HG03457 (cell line): ENCODE data around the gene CXCL8.
"Not testable (repeated sequence)": the region's sequence is repeated elsewhere in the genome, so short reads cannot be mapped to it uniquely, and the experiment has no call there.

Experiments used
- ATAC-seq: cut with Tn5 transposase; IDR thresholded peaks from one replicate; pipeline ENCODE4 v1.9.1; 2021; ENCODE audit warnings: moderate number of reproducible peaks; ENCODE audit not compliant: unreplicated experiment

Gene CXCL8

GRCh38 chr4:73742490-73743160, 2.3 kb downstream of the CXCL8 start:
- no peak for ATAC-seq

DNA sequence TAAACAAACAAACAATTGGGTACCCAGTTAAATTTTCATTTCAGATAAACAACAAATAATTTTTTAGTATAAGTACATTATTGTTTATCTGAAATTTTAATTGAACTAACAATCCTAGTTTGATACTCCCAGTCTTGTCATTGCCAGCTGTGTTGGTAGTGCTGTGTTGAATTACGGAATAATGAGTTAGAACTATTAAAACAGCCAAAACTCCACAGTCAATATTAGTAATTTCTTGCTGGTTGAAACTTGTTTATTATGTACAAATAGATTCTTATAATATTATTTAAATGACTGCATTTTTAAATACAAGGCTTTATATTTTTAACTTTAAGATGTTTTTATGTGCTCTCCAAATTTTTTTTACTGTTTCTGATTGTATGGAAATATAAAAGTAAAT, 2.9 kb downstream of the CXCL8 start:
- no peak for ATAC-seq

DNA sequence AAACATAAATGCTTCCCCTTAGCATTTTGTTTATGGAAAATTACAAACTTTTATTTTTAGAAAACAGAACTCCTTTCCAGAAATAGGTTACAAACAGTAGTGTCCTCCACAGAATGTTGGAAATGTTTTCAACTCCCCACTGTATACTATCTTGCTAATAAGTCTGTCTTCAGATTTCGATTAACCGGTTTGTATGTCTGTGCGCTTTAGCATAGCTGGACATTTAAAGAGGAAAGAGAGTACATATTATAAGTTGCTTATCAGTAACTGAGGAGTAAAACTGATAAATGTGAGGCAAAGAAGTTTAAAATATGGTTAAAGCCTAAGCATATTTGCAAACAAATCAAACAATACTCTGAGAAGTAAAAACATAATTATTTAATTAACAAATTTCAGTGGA, 3.4 kb downstream of the CXCL8 start:
- no peak for ATAC-seq

- ATAC-seq, result no peak
Observed at GRCh38 chr4:73744203-73744602, 3.8 kb downstream of the CXCL8 start.

DNA sequence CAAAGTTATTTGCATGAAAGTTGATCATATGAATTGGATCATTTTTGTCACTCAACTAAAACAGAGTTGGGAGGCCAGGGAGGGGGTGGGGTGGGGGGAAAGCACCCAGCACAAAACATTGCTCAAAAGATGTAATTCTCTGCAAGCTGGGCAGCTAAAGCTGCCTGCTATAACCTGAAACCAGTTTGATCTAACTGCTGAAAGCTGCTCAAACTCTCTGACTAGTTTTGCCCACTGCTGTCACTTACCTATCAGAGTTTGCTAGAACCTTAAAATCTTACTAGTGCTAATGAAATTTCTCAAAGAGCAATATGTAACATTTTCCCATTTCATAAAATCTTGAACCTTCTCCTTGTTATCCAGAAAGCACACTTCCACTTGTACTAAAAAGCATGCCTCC, 10.4 kb downstream of the CXCL8 start:
- ATAC-seq, result no peak

DNA sequence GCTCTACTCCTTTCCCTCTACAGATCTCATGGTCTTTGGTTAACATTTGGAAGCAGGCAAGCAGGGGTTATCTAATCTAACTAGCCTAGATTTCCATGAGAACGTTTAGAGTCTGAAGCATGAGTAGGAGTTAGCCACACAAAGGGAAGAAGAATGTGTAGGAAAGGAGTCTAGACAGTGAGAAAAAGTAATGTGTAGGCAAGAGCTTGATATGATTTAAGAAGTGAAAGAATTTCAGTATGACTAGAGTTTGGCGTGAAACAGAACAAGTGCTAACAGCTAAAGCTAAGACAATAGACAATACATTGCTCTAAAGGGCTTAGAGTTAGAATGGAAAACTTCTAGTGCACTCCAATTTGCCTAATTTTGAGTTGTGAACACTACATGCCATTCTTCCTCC, 10.8 kb downstream of the CXCL8 start:
- ATAC-seq, result no peak

DNA sequence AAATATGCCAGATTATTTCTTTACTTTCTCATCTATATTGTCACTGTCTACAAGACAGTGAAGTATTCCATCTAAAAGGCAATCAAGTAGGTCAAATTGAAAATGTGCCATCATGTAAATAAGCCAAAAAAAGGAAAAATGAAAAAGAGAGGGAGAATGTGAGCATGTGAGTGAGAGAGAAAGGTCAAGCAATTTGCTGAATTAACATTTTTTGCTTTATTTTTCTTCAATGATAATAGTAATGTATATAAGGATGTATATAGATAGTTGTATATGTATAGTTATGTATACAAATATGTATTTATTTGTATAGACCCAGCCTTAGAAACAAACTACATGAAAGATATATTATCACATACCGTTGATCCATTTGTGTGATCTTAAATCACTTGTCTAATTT, 11.5 kb downstream of the CXCL8 start:
- no peak for ATAC-seq

GRCh38 chr4:73752424-73752823, 12.1 kb downstream of the CXCL8 start:
- no peak for ATAC-seq

- no peak for ATAC-seq
Observed at GRCh38 chr4:73753215-73753614, 12.8 kb downstream of the CXCL8 start.

- ATAC-seq, result no peak
Observed at GRCh38 chr4:73754934-73755333, 14.6 kb downstream of the CXCL8 start.

GRCh38 chr4:73759357-73759756, 19.0 kb downstream of the CXCL8 start:
- no peak for ATAC-seq

DNA sequence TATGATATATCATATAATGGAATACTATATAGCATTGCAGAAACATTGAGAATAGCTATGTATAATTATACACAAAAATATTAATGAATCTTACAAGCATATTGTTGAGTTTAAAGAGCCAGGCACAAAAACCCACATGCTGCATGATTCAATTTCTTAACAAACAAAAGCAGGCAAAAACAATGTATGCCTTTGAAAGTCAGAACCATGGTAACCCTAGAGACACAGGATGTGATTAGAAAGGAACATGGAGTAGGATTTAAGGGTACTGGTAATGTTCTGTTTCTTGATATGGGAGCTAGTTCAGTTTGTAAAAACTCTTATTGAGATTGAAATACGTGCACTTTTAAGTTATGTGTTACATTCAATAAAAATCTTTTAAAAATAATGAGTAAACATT, 21.5 kb downstream of the CXCL8 start:
- ATAC-seq, result no peak

DNA sequence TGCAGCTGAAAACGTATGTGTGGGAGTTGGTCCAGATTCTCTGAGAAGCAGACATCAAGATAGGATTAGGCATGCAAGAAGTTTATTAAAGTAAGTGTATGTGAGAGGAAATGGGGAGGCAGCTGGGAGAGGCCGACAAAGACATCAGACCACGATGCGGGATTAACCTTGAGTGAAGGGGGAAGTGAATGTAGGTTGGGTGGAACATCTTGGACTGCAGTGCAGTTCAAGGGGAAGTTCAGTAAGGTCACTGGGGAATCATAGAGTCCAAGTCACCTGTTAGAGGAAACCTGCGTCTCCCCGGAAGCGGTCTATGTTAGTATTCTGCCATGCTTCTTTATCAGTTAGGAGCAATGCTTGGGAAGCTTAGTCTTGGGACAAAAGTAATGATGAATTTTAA, 22.0 kb downstream of the CXCL8 start:
- ATAC-seq, result peak; percentile 76

- ATAC-seq, result no peak
Observed at GRCh38 chr4:73763877-73764276, 23.5 kb downstream of the CXCL8 start.

GRCh38 chr4:73764513-73764912, 24.1 kb downstream of the CXCL8 start:
- no peak for ATAC-seq

- no peak for ATAC-seq
Observed at GRCh38 chr4:73765296-73765695, 24.9 kb downstream of the CXCL8 start.

DNA sequence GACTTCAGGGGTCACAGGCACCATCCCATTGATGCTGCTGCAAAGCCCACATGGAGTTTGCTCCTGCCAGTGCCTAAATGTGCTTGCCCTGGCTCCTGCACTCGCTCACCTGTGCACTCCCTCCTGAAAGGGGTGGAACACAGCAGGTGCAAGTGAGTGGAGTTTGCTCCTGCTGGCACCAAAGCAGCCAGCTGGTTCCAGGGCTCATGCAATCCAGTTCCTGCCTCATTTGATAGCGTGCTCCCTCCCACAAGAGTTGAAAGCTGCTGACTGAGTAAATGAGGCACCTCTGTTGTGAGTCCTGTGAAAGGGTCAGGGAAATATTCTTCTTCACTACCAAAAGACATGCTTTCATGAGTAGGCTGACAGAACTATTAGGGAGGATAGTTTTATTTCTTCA, 30.5 kb downstream of the CXCL8 start:
- no peak for ATAC-seq

DNA sequence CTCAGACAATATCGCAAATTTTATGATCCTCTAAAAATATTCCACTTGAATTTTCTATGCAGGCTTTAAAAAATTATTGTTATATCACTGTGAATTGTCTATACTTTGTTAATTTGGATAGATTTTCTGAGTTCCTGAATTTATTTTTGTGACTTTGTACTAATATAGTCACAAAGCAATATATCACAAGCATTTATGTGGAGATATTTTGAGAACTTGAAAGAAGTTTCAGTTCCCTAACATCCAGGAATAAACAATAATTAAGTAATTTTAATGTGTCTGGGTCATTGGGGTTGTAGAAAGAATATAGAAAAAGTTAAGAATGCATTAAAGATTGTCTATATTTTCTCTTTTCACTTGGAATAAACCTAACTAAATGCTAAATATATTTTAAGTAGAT, 32.0 kb downstream of the CXCL8 start:
- ATAC-seq, result no peak

DNA sequence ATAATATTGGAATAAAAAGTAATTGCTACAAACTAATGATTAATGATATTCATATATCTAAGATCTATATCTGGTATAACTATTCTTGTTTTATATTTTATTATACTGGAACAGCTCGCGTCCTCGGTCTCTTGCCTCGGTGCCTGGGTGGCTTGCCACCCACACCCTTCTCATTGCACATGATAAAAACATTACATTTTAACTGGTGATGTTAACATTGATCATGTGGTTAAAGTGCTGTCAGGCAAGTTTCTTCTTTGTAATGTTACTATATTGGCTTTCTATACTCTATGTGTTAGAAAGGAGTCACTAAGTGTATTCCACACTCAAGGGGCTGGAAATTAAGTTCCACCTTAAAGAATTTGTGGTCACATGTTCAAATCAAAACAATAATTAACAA, 34.0 kb downstream of the CXCL8 start:
- not testable (repeated sequence) for ATAC-seq

- ATAC-seq, result no peak
Observed at GRCh38 chr4:73776321-73776729, 36.0 kb downstream of the CXCL8 start.

- no peak for ATAC-seq
Observed at GRCh38 chr4:73777612-73778011, 37.2 kb downstream of the CXCL8 start.

- ATAC-seq, result no peak
Observed at GRCh38 chr4:73780243-73780642, 39.9 kb downstream of the CXCL8 start.

- ATAC-seq, result no peak
Observed at GRCh38 chr4:73780834-73781233, 40.5 kb downstream of the CXCL8 start.
